Measurements from ENCODE around the gene PRMT7.

Gene PRMT7

DNA sequence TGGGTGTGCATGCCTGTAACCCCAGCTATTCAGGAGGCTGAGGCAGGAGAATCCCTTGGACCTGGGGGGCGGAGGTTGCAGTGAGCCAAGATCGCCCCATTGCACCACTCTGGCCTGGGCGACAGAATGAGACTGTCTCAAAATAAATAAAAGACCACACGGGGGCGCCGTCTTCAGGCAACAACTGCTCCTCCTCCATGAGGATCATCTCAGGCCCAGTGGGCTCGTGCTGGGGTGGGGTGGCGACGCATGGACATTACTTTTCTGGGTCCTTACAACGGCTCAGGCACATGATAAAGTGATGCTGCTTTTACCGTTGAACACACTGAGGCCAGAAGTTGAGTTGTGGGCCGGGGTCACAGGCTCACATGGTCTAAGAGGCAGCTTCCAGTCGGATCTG lies 56.2 kb downstream of the PRMT7 start:
- DNase-seq: no peak

DNA sequence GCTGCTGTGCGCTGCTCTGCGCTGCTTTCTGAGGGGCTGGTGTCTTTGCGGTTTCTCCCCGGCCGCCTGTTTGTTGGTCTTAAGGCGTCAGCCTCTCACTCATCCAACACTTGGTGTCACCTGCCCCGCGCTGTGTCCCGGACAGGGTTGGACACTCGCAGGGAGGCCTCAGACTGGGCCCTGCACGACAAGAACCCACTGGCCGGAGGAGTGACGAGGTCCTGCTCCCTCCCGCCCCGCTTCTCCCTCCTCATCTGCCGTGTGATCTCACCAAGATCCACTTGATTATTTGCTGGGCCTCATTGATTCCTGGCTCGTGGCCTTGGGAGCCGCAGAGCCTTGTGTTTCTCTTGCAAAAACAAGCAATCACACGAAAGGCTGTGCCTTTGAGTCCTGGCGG lies 56.6 kb downstream of the PRMT7 start:
- no peak for DNase-seq

DNA sequence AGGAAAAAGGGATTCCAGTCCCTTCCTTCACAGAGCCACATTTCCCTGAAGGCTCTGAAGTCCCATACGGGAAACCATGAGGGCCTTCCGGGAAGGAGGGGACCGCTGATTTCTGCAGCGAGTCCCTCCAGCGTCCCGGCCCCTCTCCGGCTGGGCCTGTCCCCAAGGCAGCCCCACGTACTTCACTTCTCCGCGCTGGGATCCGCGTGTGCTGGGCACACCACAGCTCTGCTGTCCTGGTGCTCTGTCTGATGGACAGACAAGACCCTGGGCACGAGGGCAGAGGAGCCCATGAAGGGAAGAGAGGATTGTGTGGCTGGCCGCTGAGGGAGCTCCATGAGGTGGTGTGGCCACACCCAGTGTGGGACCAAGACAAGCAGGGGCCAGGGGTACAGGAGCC lies 57.1 kb downstream of the PRMT7 start:
- DNase-seq: no peak

DNA sequence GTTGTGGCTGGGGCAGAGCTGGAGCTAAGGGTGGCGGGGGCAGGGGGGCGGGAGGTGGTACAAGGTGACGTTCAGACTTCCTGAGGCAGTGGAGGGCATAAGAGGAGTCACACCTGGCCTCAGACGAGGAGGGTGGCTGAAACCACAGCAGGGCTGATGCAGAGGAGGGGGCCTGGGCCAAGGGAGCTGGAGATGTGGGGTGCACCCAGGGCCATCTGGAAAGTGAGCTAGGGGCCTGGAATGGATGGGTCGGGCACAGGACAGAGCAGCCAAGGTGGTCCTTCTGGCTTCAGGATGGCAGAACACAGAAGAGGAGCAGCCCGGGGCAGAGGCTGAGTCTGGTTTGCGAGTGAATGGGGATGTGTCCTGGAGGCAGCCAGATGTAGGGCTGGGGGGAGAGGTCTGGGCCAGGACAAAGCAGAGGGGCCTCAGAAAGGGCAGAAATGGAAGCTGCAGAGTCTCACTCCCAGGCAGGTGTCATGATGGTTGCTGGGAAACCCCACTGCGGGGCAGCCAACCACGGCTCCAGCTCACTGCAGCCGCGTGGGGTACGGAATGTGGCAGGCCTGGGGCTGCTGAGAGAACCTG lies 57.6 kb downstream of the PRMT7 start:
- no peak for DNase-seq

DNA sequence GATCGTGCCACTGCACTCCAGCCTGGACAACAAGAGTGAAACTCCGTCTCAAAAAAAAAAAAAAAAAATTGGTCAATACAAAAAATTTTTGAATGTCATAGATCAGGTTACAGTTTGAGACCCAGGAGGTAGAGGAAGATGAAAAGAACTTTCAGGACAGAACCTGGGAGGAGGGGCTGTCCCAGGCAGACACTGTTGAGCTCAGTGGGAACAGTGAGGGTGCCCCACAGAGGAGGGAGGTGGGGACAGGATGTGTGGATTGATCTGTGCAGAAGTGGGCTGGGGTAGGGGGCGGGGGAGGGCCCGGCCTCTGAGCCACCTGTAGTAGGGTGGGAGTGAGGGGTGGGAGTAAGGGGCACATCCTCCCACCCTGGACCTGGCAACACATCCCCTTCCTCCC lies 58.3 kb downstream of the PRMT7 start:
- DNase-seq: no peak

DNA sequence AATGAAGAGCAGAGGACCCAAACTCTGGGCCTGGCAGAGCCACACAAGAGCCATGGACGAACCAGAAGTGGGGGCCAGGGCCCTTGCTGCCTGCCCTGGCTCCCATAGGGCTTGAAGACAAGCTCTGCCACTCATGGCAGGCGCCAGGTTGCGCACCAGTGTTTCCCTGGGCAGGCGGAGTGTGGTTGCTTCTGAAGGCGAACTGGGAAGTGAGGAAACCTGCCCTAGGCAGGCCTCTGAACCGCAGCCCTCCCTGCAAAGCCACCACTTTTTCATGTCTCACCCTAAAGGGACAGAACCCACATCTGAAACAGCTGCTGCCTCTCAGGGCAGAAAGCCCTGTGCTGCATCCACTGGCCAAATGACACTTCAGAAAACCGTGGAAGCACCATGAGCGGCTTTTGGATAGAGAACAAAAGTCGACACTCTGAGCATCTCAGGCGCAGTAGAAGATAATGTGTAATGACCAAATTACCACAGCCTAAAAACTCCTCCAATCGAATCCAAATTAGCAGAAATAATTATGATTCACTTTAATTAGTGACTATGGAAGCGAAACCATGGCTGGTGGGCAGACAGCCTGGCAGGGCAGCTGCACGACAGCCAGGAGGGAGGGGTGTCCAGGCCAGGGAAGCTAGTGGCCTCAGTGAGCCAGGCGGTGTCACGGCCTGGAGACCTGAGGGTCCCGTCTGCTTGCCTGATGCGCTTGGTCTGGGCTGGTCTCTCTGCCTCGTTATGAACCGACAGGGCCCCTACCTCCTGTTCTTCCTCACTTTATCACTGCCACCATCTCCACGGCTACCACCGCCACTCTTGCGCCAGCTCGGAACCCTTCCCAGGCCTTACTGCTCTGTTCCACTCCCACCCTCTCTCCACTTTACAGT lies 59.1 kb downstream of the PRMT7 start:
- no peak for DNase-seq

DNA sequence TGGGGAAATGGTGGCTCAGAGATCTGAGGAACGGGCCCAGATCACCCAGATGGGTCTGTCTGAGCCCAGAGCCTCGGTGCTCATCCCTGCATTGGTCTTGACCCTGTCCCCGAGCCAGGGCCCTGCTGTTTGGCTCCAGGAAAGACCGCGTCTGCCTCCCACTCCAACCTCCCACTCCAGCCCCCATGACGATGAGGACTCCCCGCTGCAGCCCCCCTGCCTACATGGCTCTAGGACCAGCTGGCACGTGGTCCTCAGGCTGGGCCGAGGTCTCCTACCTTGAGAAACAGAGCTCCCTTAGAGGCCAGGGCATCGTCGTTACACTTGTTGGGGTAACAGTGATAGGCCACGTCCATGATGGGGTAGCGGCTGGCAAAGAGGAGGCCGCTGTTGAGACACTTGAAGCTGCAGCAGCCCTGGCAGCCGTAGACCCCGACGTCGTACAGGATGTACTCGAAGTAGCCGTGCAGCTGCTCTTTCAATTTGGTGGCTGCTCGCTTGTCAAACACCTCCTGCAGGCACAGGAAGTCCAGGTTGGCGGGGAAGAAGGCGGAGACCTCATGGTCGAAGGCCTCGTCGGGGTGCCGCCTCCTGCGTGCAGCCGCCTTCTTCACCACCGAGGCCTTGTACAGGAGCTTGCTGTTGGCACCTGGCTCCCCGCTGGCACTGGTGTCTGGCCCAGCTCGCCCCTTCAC lies 59.9 kb downstream of the PRMT7 start:
- no peak for DNase-seq

DNA sequence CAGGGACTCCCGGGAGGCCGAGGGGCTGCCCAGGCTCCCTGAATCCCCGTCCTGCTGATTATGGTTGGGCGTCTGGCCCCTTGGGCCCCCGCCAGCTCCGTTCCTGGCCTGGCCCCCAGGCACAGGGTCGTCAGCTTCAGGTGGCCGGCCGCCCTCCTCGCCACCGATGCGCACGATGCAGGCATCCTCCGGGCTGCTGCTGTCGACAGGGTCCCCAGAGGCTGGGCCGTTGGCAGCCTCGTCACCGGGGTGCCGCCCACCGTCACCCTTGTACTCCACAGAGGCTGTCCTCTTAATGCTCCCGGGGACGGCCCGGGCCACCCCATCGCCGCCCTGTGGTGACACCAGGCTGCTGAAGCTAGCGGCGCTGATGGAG lies 60.4 kb downstream of the PRMT7 start:
- no peak for DNase-seq

DNA sequence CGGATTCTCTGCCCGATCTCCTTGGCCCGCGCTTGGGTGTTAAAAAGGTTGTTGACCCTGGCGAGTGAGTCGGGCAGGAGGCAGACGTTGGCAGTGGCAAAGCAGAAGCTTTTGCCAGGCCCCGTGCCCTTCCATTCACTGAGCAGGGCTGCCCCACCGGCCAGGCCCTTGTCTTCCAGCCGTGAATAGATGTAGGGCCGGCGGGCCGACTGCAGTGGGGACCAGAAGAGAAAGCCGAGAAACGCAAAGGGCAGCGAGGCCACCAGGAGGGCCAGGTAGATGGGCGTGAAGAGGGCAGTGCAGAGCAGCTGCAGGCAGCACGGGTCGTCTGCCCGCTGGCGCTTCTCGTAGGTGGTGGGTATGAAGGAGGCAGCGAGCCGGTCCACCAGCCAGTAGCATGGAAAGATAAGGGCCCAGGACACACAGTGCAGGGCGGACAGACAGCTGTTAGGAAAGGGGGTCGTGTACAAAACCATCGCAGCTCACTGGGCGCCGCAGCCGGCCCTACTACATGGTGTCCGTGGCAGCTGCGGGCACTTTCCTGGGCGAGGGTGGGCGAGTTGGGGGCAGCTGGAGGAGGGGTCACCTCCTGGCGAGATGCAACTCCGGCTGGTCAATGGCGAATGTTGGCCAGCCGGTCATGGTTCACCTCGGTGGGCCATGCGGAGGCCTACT lies 61.0 kb downstream of the PRMT7 start:
- DNase-seq: no peak

DNA sequence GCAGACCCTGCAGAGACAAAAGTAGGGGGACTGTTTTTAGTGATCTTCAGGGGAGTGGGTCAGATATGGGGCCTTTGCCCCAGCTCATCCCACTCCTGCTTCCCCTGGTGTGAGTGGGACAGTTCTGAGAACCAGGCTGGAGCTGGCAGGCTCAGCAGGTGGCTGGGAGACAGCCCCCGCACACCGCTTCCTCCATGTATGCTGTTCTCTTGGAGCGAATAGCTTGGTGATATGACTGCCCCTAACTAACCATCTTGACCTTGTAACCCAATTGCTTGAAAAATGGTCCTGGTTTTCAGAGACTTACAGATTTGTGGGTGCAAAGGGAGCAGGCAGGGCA lies 61.5 kb downstream of the PRMT7 start:
- DNase-seq: no peak

DNA sequence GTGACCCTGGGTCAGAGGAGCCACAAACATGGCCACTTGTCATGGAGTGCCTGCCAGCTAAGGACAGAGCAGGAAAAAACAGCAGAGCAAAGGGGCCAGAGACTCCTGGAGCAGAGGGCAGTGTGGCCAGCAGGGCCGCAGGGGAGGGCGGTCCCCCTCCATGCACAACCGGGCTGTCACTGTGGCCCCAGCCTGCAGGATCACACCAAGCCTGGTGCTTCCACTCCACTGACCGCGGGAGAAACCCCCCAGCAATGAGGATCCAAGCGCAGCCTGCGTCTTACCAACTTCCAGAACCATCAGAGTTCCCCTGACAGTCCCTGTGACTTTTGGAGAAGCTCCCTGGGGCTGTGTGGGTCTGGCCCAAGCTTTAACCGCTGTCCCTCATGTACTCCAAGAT lies 62.0 kb downstream of the PRMT7 start:
- no peak for DNase-seq

DNA sequence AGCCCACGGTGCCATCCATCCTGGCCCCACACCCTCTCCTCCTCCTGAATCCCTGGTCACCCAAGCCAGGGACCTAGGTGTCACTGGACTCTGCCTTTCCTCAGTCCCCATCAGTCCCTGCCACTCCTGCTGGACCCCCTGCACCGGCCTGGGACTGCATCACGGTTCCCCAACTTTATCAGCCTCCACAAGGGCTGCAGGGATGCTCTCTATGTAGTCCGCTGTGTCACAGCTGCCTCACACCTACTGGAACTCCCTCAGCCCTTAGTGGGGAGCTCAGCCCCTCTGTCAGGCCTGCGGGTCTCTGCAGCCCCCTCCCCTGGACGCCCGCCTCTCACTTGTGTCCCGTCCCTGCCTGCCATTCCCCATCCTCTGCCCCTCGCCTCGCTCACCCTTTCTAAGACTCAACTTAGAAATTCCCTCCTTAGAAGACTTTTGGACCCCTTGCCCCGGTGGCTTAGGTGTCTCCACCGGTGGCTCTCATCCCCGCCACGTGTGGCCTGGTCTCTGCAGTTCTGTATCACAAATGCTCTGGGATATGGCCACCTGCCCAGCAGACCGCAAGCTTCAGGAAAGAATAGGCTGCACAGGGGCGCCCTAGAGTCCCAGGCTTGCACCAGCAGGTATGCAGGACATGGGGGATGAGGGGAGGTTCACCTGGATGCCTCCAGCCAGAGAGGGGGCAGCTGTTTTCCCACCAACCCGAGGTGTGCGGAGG lies 62.9 kb downstream of the PRMT7 start:
- DNase-seq: no peak

DNA sequence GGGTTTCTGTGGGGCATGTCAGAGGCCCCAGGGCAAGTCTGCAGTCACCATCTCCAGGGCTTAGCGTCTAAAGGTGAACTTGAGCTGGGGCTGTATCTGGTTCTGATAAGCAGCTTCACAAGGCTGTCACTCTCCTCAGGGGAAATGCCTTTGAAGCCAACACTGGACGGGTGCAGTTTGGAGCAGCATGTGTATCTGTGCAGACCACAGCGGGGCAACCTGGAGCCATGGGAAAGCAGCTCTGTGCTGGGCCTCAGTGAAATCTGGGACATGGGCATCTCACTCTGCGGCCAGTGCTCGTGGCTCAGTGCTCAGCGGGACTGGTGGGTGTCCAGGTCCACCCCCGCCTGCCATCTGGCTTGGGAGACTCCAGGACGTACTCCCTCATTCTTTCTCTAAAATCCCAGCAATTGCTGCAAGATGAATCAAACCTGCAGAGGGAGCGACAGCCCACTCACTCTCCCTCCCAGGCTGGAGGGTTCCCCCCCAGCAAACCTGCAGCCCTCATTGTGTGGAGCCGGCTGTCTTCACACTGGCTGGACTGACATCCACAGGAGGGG lies 63.5 kb downstream of the PRMT7 start:
- DNase-seq: no peak

DNA sequence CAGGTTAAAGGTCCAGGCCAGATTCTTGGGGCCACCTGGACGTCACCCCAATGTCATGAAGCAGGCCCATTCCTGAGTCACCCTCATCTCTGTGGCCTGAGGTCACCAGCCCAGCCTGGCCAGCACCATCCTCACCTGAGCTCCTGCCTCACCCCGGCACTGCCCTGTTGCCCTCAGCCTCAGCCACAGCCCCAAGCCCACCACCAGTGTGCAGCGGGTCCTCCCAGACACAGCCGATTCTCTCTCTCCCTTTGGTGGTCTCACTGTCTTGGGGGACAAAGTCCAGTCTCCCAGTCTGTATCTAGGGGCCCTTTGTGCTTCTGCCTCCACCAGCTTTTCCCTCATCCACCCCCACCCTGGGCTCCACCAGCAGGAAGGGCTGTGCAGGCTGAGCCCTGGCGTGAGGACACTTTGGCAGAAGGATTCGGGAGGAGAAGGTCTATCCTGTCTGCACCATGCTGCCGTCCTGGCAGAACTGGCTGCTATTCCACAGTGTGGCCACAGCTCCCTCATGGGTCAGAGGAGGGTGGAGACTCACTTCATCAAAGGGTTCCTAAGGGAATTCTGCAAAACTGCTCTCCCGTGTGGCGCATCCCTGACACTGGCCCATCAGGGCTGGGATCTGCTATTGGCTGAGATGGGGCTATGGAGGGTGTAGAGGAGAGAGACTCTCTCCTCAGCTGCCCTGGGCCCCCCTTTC lies 64.3 kb downstream of the PRMT7 start:
- DNase-seq: no peak

DNA sequence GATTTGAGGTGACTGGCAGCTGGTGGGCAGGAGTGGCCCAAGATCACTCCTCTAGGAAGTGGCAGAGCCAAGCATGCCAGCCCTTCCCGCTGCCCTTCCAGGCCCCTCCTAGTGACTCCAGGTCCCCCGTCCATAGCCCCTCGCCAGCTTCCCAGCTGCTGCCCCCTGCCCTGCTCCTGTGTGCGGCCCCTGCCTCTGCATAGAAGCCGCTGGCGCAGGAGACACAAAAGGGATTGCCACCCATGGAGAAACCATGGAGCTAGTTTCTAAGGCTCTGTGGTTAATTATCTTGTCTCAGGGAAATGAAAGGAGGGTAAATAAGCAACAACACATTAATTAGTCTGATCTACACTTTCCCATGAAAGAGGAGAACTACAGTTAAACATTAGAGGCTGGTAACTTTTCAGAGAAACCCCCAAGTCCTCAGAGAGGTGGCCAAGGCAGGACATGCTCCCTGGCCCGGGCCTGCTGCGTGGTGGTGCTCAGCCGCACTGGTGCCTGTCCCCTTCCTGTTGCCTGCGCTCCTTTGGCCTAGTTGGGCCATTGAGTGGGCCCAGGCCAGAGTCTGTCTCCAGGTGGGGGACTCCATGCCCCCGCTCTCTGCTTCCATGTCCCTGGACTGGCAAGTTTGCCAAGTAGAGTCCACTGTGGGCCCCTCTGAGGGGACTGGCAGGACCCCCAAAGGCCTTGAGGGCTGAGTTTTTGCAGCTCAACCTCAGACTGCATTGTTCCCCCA lies 65.2 kb downstream of the PRMT7 start:
- no peak for DNase-seq

DNA sequence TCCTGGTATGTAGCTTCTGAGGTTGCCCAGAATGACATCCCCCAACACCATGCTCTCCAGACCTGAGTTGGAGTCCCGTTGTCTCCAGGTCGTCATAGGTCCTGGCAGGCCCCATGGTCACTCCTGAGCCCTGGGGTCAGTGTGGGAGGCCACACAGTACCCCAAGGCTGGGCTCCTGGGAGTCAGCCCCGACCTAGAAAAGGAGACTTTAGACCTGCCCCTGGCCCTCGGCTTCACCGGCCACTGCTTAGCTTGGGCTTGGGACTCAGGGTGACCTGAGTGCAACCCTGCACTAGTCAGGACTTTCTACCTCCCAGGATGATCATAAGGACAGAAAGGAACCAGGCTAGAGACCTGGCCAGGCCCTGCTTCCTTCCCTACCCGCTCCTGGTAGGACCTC lies 65.8 kb downstream of the PRMT7 start:
- DNase-seq: no peak

DNA sequence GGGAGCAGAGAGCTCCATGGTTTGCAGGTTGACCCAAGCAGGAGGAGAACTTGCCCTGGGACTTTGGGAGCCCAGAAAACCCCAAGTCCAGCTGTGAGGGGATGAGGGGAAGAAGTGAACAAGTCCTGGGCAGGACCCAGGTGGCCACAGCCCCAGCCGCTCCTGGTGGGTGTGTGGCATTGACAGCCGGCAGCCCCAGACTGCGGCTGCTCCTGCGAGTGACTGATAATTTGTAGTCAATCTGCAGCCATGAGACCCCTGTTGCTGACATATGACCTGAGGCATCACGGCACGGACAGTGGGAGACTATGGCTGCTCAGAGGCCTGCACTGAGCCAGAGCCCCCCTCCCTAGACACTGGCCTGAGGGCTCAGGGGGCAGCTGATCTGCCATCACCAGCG lies 66.4 kb downstream of the PRMT7 start:
- no peak for DNase-seq

DNA sequence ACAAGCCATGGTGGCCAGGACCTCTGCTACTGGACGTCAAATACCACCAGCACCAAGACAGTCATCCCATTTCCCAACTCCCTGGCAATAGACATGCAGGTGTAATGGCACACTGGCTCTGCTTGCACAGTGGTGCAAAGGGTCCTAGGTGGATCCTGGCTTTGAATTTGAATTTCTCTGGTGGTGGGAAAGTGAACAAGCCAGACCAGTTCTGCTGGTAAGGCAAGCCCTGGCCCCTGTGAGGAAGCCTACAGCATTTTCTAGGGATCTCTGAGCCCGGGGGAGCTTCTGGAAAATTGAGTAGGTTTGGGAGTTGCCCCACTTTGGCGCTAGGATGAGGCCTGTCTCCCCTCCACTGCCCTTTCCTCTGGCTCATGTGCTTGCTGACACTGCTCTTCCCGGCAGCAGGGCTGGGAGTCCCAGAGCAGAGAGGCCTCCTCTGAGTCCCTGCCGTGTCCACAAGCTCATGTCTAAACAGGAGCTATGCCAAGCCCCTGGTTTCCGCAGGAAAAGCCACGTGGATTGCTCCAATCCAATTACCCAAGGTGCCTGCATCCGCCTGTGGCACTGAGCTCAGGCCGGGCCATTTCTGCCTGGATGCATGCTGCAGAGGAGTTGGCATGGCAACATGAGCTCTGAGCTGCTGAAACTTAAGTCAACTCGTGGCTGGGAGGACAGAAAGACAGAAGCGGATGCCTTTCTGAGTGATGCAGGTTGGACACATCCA lies 67.0 kb downstream of the PRMT7 start:
- DNase-seq: no peak

DNA sequence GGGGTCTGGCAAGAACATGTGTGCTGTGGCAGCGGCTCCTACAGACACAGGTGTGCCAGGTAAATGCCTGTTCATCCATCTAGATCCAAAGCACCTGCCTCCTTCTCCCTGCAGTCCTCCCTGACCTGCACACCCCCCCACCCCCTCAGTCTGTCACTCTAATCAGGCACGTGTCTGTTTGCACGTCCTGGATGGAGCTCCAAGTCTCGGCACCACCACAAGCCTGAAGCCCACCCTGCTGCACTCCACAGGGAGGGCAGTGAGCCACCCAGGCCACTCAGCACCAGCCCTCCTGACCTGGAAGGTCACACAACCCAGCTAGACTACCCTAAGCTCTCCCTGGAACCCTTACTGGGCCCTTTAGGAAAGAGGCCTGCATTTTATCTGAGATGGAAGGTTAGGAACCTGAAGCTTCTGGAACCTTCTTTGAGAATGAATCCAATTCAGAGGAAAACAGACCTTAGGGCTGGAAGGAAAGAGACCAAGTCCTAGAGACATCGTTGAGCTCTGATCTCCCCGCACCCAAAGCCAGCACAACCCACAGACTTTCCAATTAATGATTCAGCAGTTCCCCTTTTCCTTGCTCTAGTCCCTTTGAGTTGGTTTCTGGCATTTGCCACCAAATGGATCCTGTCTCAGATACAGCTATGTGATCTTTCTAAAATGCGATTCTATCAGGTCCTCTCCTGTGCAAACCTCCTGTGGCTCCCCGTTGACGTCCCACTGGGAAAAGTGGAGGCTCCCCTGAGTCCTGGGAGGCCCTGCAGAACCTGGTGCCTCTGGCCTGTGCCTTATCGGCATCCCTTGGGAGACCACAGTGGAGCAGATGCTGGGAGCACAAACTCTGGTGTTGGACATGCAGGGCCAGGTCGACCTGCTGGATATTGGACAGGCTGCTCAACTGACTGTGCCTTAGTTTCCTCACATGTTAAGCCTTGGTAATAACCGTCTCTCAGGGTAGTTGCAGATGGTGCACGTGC lies 67.9 kb downstream of the PRMT7 start:
- no peak for DNase-seq

Data from NCI-H2171 treated with DMSO at 0.1 percent for 48 hours (cell line).